C4-2B (cell line): Measurements from ENCODE around the gene NTNG2.

Experiments used
- CTCF ChIP-seq: fragments of 450-650 bp; conservative IDR thresholded peaks from 2 replicates; pipeline ENCODE4 v1.5.1; 2017; ENCODE audit warnings: mild to moderate bottlenecking
- ZFX ChIP-seq: fragments of 450-650 bp; IDR thresholded peaks from 2 replicates; pipeline ENCODE4 v1.6.1; 2017

- TF ChIP-seq CTCF (peak; percentile 98), ZFX (no peak)
These were observed 8.0 kb downstream of the NTNG2 start for GRCh38 chr9:132169672-132170392.
